GM18951 (cell line): ENCODE data around the gene DHX38.

ENCODE experiments used
- POLR2A ChIP-seq: IDR thresholded peaks from 4 replicates; pipeline ENCODE4 v1.6.1; 2011; ENCODE audit warnings: mild to moderate bottlenecking; ENCODE audit not compliant: insufficient read length, insufficient read depth; ENCODE audit errors: extremely low read depth
- in situ Hi-C: fragments of 300-500 bp; cut with MboI; formaldehyde crosslinking; loops from one replicate; pipeline ENCODE4 v1.12.0; 2022; ENCODE audit warnings: low sequenced_read_pairs, mixed read lengths, inconsistent platforms; ENCODE audit not compliant: unreplicated experiment

The DHX38 gene

GRCh38 chr16:72113616-72113945 lies 19.9 kb downstream of the DHX38 start:
- in situ Hi-C loops, result no loop called here

GRCh38 chr16:72120026-72120425 lies 26.4 kb downstream of the DHX38 start:
- in situ Hi-C loops, result no loop called here
- no peak for TF ChIP-seq POLR2A

More at GRCh38 chr16:72113616-72113945, 19.9 kb downstream of the DHX38 start:
- TF ChIP-seq POLR2A, result no peak

DNA sequence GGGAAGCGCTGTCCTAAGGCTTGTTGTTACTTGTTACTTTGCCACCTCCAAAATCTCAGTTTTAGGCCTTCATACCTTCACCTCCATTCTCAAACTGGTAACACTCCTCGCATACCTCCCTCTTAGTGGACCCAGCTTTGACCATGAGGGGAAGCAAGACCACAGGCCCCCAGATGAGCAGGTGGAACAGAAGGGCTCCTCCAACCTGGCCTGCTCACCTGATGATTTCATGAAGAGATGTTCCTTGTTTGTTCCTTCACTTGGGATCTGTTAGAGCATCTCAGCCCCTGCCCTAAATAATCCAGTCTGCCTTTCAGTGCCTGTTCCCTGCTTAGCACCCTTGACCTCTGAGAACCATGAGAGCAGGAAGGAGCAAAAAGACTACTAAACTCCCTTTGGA lies 28.7 kb downstream of the DHX38 start:
- in situ Hi-C loops, result no loop called here
- TF ChIP-seq POLR2A, result no peak

GRCh38 chr16:72122916-72123315 lies 29.3 kb downstream of the DHX38 start:
- in situ Hi-C loops, result no loop called here
- no peak for TF ChIP-seq POLR2A

DNA sequence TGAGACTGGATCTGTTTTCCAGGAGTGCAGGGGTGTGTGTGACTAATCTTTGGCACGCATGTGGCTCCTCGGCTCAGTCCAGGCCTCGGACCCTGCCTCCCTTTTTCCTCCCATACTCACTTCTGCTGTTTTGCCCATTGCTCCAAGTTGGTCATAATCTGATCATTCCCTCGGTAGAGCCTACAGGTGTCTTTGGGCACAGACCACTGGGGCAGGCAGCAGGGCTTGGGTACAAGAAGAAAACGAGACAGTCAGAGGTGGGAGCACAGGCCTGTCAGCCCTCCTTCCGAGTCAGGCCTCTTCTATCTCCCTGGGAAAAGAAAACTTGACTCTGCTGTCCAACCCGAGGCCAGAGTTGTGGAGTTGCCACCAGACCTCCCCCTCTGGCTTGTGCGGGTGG lies 29.8 kb downstream of the DHX38 start:
- TF ChIP-seq POLR2A, result no peak
- in situ Hi-C loops, result no loop called here

- TF ChIP-seq POLR2A, result no peak
- in situ Hi-C loops, result no loop called here
Observed at GRCh38 chr16:72124148-72124547, 30.5 kb downstream of the DHX38 start.

DNA sequence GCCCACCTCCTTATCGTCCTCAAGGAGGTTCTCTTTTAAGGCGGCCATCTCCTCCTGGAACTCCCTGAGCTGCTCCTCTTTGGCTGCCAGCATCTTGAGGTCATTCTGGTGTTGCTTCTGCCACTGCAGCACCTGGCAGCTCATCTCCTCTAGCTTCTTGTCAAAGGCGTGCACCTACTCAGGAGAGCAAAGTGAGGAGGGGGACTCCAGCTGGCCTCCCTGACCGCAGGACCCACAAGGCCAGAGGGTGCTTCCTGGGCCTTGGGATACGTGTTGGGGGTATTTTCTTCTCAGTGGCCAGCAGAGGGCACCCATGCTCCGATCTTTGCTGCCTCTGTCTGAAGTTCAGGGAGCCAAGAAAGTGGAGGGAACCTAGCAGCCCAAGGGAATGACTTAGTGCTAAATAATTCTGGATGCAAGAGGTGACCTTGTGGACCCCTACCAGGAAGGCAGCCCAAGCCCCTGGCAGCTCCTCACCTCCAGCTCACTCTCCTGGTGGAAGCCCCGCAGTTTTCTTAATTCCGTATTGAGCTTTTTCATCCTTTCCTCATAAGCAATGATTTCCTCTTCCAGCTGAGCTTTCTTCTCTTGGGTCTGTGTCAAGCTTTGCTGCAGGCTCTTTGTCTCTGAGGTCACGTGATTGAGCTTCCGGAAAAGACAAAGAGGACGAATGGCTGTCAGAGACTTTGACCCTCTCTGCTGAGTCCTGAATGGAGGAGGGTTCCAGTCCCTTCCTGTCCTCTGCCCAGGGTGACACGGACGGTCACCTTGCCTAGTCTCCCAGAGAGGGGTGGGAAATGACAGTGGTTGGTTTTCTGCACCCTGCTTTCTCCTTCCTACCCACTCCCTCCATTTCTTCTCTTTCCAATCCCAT lies 31.4 kb downstream of the DHX38 start:
- no peak for TF ChIP-seq POLR2A
- in situ Hi-C loops, result no loop called here

DNA sequence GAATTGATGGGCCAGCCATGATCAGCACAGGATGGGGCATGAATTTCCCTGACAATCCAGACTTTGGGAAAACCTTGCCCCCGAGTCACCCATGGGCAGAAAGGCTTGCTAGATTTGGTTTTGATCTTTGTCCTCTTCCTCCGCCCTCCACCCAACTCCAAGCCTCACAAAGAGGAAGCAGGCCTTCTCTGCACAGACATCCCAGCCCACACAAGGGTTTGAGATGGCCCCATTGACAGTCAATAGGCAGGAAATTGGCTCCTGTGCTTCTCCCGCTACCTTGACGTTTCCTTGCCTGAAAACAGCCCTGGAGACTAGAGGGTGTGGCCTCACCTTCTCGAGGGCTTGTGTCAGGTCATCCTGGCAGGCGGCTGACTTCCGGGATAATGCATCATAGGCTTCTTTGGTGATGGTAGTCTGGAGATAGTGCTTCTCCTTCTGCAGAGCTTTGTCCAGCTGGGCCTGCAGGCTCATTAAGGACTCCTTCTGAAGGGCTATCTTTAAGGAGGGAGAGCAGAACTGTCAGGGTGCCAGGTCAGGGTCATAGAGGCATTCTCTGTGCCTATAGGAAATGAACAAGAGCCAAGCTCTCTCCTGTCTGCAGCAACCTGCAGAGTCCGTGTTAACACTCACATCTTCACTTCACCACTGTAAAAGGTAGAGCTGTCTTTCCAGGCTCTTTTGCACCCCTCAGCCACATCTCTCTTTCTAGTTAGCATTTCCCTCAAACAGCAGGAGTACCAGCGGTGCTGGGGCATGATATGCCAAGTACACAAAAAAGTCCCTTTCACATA lies 32.2 kb downstream of the DHX38 start:
- in situ Hi-C loops, result no loop called here
- no peak for TF ChIP-seq POLR2A

DNA sequence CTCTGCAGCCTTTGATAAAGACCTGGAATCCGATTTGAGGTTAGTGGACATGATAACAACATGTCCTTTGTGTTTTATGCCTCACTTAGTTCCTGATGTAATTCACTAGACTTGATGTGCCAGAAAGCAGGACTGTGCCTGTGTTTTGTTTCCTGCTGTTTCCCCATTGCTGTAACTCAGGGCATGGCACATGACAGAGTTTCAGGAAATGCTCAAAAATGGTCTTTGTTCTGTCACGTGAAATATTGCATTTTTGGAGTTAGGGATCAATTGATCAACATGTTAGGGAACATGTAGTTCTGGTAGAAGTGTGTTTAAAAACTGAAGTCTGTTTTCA lies 32.8 kb downstream of the DHX38 start:
- no peak for TF ChIP-seq POLR2A
- in situ Hi-C loops, result no loop called here

- no peak for TF ChIP-seq POLR2A
- in situ Hi-C loops, result no loop called here
Observed at GRCh38 chr16:72128701-72129100, 35.1 kb downstream of the DHX38 start.

DNA sequence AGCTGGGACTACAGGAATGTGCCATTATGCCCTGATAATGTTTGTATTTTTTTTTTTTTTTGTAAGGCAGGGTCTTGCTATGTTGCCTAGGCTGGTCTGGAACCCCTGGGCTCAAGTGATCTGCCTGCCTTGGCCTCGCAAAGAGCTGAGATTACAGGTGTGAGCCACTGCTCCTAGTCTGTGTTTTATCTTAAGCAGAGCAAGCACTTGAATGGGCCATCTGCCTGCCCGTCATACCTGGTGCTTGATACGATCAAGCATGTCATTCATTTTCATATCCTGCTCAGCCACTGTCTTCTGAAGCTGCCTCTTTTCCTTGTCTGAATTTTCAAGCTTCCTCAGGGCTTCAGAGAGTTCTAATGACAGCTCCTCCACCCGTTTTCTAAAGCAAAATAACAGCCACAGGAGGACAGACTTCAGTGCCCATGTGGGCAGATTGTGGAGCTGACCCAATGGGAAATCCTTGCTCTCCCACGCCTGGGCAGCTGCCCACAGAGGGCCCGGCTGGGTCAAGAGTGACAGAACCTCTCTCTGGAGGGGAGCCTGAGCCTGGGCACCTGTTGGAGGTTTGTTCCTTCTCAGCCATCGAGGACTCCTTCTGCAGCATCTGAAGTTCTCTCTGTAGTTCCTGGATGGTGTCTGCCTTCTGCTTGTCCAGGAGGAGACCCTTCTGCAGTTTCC lies 36.5 kb downstream of the DHX38 start:
- no peak for TF ChIP-seq POLR2A
- in situ Hi-C loops, result no loop called here

GRCh38 chr16:72131036-72131435 lies 37.4 kb downstream of the DHX38 start:
- in situ Hi-C loops, result no loop called here
- TF ChIP-seq POLR2A, result no peak

GRCh38 chr16:72132726-72133125 lies 39.1 kb downstream of the DHX38 start:
- no peak for TF ChIP-seq POLR2A
- in situ Hi-C loops, result no loop called here
